ENCODE data around the gene BICRAL.
"Not testable (repeated sequence)": the region's sequence is repeated elsewhere in the genome, so short reads cannot be mapped to it uniquely, and the experiment has no call there.

BICRAL gene

DNA sequence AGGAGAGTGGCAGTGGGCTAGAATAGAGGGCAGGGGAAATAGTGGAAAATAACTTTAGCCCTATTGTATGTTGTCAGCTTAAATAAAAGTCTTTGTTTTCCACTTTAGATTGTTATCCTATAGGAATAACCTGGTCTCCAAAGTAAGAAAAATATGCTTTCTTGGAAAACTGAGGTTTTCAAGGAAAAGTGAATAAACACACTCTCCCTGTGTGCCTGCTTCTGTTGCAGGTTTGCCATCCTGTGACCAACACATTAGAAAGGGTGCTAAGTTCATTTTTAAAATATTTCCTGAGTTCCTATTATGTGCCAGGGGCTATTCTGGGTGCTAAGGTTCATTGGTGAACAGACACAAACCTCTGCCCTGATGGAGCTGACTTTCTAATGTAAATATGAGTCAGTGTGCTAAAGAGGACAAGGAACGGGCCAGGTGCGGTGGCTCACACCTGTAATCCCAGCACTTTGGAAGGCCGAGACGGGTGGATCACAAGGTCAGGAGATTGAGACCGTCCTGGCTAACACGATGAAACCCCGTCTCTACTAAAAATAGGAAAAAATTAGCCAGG, 23.5 kb downstream of the BICRAL start:
- no peak for DNase-seq

DNA sequence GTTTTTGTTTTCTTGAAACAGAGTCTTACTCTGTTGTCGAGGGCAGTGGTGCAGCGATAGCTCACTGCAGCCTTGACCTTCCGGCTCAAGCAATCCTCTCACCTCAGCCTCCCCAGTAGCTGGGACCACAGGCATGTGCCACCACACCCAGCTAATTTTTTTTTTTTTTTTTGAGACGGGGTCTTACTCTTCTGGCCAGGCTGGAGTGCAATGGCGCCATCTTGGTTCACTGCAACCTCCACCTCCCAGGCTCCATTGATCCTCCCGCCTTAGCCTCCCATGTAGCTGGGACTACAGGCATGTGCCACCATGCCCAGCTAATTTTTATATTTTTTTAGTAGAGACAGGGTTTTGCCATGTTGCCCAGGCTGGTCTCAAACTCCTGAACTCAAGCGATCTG, 24.5 kb downstream of the BICRAL start:
- DNase-seq, result not testable (repeated sequence)

DNA sequence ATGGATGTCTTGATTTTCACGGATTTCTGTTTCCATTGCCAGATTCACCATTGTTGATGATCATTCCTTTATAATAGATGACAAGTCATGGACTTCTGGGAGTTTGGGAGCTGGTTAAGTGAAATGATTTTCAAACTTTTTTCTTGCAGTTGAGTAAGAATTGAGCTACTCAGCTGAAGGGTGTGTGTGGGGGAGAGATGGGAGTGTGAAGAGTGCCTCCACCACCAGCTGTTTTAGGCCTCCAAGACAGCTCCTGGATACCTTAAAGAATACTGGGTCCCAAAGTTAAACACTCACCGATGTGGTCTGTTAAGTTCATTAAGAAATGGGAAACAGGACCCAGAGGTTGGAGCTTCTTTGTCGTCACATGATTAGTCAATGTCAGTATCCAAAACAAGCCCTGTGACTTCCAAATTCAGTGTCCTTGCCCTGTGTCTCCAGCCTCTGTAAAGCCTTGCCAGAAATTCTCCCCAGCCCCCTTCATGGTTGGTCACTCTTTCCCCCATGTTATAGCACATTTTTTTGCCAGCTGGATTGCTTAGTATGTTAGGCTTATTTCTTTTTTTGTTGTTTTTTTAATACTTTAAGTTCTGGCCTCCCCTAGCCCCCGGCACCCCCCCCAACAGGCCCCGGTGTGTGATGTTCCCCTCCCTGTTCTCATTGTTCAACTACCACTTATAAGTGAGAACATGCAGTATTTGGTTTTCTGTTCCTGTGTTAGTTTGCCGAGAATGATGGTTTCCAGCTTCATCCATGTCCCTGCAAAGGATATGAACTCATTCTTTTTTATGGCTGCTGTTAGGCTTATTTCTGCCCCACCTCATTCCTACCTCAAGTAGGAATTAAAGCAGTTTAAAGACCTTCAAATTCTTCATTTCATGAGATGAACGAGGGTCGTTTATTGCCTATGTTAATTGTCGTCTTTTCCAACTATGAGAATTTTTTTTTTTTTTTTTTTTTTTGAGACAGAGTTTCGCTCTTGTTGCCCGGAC, 26.9 kb downstream of the BICRAL start:
- no peak for DNase-seq

DNA sequence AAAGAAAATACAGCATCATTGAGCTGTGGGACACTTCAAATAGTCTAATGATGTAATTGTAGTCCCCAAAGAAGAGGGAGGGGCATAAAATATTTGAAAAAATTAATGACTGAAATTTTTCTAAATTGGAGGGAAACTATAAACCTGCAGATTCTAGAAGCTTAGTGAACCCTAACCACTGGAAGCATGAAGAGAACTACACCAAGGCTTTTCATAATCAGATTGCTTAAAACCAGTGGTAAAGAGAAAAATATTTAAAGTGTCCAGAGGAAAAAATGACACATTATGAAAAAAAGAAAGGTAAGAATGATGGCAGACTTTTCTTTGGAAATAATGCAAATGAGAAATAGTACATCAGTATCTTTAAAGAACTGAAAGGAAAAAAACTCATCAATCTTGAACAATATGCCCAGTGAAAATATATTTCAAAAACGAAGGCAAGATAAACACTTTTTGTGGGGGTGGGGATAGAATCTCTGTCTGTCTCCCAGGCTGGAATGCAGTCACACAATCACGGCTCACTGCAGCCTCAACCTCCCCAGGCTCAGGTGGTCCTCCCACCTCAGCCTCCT, 31.3 kb downstream of the BICRAL start:
- DNase-seq, result no peak

DNA sequence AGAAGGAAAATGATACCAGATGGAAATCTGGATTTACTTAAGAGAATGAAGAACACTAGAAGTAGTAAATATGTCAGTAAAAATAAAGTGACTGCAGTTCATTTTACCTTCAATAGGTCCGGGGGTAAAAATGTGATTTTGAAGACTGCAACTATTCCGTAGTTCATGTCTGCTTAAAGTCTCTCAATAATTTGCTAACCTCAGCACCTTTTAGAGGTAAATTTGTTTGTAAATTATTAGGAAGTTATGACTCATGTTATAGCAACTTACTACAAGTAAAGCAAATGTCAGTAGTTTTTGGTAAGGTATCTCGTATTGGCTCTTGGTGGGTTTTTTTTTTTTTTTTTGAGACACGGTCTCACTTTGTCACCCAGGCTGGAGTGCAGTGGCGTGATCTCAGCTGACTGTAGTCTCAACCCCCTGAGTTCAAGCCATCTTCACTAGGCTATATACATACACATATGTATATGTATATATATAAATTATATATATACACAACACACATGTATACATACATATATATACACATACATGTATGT, 32.1 kb downstream of the BICRAL start:
- no peak for DNase-seq

DNA sequence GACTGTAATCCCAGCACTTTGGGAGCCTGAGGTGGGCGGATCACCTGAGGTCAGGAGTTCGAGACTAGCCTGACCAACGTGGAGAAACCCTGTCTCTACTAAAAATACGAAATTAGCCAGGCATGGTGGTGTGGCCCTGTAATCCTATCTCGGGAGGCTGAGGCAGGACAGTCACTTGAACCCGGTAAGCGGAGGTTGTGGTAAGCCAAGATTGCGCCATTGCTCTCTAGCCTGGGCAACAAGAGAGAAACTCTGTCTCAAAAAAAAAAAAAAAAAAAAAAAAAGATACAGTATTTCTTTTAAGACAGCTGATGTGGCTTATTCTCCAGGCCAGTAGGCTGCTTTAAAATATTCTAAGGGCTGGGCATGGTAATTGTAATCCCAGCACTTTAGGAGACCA, 33.9 kb downstream of the BICRAL start:
- not testable (repeated sequence) for DNase-seq

DNA sequence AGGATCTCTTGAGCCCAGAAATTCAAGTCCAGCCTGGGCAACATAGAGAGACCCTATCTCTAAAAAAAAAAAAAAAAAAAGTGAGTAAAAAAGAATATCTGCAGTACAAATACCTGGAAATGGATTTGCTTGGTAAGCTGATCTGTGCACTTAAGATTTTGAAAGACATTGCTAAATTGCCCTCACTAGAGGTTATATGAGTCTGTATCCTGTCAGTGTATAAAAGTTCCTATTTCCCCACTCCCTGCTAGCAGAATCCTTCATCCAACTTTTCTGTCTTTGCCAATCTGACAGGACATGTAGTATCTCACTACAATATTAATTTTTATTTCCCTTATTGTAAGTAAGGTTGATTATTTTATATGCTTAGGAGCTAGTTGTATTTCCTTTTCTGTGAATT, 36.1 kb downstream of the BICRAL start:
- DNase-seq, result no peak

DNA sequence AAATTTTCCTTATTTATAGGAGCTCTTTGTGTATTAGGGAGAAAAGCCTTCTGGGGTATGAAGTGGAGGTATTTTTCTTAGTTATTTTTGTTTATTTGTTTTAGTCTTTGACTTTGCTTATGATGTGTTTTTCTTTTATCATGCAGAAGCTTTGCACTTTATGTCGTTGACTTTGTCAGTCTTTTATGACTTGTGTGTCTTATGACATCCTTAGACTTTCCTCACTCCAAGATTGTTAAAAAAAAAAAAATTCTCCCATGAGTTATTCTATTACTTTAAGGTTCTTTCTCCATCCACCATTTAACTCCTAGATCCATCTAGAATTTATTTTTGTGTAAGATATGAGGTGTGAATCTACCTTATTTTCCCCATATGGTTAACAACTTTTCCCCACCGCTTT, 36.6 kb downstream of the BICRAL start:
- no peak for DNase-seq

DNA sequence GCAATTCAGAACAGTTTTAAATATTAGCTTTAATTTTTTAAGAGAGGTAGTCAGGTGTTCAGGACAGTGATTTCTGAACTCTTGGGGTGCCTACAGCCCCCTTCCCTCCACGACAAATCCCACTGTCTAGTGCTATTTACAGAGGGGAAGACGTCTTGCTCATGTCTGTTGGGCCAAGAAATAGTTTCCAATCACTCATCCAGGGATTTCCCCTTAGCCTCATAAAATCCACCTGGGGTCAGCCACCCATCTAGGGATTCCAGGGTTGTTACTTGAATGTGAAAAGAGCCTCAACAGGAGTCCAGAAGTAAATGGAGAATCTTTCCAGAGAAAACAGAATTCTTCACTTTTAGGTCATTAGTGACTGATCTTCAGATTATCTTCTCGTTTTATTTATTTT, 37.0 kb downstream of the BICRAL start:
- no peak for DNase-seq

DNA sequence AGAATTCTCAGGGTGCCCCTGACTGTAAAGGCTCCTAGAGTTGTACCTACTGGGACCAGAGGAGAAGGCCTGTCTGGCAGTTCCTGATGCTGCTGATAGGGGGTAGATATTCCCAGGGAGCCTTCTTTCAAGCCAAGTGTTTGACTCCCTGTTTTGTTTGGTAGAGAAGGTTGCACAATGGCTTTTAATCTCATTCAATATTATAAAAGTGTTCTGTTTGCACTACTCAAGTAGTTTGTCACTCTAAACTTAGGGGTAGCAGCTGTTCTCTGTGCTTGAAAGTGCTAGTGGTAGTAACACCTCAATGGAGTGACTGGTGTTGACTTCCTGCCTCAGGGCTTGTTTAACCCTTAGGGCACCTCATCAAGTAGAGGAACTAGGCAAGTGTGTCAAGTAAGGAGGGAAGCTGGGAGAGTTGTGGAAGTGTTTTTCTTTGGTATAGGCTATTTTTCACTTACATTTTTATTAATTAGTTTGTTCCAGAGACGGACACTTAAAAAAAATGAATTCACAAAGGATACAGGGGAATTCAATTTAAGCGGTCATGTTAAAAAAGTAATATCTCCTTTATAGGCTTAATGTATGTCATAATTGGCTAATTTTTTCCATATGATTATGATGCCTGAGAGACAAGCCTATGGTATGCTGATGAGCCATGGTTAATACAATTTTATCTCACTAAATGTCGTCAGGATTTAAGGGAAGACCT, 38.1 kb downstream of the BICRAL start:
- DNase-seq, result peak; percentile 10

DNA sequence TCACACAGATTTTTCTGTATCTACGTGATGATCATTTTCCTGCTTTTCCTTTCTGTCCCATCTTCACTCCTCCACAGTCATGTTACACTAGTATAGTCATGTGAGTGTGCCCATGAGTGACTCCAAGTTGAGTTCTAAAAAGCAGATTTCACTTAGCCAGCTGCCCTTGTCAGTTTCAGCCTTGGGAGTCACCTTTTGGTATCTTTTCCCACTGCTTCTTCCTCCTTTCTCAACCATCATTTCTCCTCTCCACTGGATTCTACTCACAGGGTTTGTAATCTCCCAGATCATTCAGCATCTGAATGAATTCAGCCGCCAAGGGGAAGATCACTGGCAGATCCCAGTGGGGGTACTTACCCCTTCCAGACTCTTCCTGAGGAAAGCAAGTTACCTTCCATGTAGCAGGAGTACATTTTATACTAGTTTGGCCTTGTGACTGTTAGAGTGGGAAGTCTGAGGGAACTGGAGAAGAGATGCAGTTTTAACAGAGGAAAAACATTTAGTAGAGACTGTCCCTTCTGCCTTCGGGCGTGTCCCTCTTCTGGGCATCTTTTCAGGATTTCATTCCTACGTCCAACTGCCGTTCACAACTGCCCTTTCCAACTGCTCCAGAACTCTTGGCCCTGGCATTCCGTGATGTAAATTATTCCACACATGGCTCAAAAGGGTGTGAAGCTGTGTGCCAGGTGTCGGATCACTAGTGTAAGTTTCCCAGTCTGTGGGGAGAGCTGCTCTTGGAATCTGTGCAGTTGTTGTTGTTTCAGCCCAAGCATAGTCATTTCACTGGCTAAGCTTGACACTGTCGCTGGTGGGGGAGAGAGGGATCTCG, 38.9 kb downstream of the BICRAL start:
- no peak for DNase-seq

DNA sequence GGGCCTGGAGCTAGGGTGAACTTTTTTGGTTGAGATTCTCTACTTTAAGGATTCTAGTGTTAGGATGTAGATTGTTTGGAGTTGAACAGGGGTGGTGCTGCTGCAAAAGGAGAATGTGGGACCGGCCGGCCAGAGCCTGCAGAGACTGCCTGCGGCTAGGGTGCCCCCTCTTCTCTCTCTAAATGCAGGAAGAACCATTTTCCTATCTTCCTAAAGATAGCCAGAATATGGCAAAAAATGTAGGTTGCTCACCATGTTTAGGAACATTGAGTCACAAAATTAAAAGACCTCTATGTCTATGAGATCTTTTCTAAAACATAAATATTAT, 39.5 kb downstream of the BICRAL start:
- no peak for DNase-seq

DNA sequence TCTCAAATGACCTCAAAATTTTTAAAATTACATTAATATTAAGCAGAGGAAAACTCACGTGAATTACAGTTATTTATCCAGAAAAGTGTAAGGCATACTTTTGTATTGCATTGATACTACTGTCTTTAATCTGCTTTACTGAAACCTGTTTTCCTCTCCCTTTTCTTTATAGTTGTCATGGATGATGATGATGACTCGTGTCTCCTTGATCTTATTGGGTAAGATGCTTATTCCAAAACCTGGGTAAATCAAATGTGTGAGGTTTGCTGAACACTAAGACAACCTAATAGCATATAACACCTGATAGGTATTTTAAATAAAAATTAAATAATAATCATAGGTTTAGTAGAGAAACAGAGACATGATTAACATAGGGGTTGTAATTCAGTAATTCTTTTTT, 40.0 kb downstream of the BICRAL start:
- DNase-seq, result no peak

DNA sequence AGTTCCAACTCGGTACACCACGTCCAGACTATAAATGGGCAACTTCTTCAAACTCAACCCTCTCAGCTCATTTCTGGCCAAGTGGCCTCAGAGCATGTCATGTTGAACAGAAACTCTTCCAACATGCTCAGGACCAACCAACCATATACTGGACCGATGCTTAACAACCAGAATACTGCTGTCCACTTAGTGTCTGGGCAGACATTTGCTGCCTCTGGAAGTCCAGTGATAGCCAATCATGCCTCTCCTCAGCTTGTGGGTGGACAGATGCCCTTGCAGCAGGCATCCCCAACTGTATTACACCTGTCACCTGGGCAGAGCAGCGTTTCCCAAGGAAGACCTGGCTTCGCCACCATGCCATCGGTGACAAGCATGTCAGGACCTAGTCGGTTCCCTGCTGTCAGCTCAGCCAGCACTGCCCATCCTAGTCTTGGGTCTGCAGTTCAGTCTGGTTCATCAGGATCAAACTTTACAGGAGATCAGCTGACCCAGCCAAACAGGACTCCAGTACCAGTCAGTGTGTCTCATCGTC, 47.8 kb downstream of the BICRAL start:
- no peak for DNase-seq

DNA sequence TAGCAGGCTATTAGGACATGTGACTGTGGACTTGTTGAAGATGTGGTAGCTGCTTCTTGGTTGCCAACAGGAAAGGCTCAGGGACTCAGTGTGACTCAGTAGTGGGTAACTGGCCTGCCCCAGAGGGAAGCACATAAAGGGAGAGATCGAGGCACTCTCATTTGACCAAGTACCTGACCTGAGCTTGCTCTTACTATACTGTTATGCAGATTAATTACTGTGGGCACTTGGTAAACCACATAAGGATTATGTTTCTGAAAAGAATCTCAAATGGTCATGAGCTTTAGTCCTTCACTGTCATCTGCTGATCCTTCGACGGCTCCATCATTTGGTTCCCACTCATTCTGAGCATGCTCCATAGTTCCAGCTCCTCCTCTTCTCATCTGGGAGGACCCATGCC, 49.4 kb downstream of the BICRAL start:
- DNase-seq, result no peak

DNA sequence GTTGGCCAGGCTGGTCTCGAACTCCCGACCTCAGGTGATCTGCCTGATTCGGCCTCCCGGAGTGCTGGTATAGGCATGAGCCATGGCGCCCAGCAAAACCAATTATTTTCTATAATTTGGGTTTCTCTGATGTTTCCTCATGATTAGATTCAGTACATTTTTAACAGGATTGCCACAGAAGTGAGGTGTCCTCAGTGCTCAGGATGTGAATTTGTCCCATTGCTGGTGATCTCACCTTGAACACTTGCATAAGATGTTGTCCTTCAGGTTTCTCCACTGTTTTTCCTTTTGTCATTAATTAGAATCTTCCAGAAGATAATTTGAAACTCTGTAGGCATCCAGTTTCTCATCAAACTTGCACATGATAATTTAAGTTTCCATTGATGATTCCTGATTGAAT, 52.2 kb downstream of the BICRAL start:
- no peak for DNase-seq

DNA sequence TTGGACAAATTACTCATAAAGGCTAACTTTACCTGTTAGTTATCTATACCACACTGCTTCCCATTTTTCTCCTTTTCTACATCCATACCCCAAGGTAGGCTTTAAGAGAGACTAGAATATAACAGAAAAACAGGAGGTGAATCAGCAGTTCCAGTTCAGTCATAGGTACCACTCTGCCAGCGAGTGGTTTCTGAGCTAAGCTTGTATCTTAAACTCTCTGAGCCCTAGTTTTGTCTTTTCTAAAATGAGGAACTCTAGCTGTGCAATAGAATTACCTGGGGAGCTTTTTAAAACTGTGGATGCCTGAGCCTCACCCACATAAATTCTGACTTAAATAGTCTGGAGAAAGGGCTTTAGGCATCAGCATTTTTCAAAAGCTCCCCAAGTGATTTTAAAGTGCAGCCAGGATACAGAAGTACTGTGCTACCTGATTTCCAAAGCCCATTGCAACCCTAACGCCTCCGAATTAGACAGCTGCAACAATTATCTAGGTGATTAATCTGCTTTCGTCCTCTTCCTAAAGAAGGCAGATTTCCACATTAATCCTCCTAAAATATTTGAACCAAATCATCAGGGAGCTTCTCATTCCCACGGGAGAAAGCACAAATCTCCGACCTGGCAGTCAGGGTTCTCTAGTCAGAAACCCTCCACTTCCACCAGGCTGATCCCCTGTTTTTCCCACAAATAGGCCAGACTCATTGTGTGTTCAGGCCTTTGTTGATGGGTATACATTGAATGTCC, 60.2 kb downstream of the BICRAL start:
- no peak for DNase-seq

DNA sequence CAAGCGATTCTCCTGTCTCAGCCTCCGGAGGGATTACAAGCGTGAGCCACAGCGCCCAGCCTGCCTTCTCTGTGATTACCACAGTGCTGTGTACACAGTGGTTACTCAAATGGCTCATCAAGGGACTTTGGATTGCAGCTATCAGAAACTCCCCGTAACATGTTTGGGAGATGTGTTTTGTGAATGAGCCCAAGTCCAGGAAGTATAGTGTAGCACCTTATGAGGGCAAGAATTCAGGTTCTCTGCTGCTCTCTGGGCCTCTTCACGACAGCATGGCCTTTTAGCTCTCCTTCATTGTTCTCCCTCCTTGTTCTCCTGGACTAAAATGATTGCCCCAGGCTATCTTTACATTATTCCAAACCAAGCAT, 63.5 kb downstream of the BICRAL start:
- DNase-seq, result no peak

DNA sequence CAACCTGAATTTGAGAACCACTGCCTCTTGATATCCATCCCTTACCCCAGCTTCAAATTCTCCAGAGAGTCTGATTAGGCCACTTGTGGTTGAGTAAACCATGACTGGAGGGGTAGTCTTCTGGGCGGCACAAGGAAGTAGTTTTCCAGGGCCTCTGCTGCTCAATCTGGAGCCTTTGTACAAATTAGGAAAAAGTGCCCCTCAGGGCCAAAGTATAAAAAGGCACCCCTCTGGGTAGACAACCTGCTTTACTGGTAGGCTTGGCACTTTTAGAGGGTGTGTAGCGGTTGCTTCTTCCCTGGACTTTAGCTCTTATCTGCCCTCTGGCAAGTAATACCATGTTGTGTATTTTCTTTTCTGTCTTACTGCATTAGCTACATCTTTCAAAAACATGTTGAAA, 64.7 kb downstream of the BICRAL start:
- no peak for DNase-seq

DNA sequence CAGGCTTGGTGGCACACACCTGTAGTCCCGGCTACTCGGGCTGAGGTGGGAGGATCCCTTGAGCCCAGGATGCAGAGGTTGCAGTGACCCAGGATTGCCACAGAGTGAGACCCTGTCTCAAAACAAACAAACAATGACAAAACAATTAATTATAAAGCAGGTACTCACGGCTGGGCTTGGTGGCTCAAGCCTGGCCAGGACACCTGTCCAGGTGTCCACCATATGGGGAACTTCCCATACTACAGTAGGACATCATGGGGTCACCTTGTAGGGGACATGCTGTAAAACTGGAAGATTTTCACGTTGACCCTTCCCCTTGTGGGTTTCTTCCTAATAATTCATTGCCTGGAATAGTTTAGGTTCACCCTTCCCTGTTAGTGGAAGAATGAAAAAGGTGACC, 66.8 kb downstream of the BICRAL start:
- no peak for DNase-seq

DNA sequence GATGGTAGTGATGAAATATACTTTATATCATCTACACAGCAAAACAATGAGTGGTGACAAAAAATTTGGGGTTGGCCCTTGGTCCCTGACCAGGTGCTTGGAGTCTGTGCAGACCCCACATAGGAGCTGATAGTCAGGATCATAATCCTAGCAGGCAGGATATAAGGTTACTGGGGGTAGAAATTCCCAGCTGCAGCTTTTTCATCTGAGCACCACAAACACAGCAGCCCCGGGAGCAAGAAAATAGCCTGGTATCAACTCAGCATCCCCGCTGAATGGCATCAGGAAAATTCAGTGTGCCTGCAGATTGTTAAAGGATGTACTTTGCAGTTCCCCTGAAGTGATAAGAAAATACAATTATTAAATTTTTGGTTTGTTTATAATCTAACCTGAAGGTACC, 69.7 kb downstream of the BICRAL start:
- no peak for DNase-seq

DNA sequence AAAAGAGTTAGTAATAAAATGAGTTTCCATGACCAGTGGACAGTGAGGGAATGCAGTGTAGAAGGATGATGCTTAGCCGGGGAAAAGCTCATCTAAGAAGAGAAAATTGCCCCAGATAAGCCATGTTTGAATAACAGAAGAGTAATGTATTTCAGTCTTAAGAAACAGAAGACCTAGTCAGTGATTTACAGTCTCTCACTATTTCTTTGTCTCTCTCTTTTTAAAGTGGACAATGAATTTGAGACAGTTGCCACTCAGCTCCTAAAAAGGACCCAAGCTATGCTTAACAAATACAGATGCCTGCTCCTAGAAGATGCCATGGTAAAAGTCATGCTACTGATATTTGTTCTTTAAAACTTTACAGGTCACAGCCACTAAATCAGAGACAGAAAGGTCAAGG, 78.2 kb downstream of the BICRAL start:
- DNase-seq, result no peak
